HG02943 (cell line): ENCODE measurements around the gene RFX4.

Experiments used
- ATAC-seq: cut with Tn5 transposase; IDR thresholded peaks from one replicate; pipeline ENCODE4 v1.9.1; 2021; ENCODE audit warnings: mild to moderate bottlenecking, low read depth, moderate library complexity; ENCODE audit not compliant: unreplicated experiment

RFX4 gene

GRCh38 chr12:106791531-106791930 lies 208.7 kb downstream of the RFX4 start:
- ATAC-seq = no peak

- ATAC-seq = no peak
Measured at GRCh38 chr12:106794369-106794768, 211.6 kb downstream of the RFX4 start.

GRCh38 chr12:106801167-106801708 lies 218.4 kb downstream of the RFX4 start:
- no peak for ATAC-seq

- ATAC-seq = no peak
Measured at GRCh38 chr12:106801830-106802533, 219.2 kb downstream of the RFX4 start.

DNA sequence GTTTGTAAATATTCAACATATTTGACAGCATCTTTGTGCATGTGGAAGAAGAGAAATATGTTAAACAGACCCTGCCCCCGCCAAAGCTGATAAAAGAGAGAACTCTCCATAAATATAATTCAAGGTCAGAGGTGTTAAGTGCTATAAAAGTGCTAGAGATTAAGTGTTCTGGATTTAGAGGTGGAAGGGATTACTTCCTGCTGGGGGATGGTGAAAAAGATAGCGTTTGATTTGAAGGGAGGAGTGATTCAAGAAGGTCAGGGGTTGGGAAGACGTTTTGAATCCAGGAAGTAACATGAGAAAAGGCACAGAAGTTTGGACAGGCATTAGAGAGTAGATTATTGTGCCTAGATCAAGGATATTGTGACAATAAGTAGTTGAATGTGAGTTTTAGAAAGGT lies 221.9 kb downstream of the RFX4 start:
- ATAC-seq = no peak
